Natural killer cell treated with Interleukin-12 subunit alpha and Interleukin-12 subunit beta and Interleukin-15 and Interleukin-18, amount 100 ng/mL, for 72 hours (primary cell): Measurements from ENCODE around the gene TTLL10. TPM values are rescaled to one million over a fixed set of nuclear protein-coding genes. Genes with fewer than 3 reads are reported as not detected.

ENCODE experiments used
- ATAC-seq, 2 donors: fragments of 150-1000 bp; cut with Tn5 transposase in 1 of 2; sonication (Bioruptor Pico), chemical (Tn5 transposase) in 1 of 2; 2 replicates each; pipeline ENCODE4 v1.10.0; 2021
- DNase-seq: peaks from one replicate; pipeline ENCODE4 v3.0.0; 2022; ENCODE audit warnings: low spot score
- H3K27ac Mint-ChIP-seq, 2 donors: 1 replicate in 1 of 2; 2 replicates in 1 of 2; pipeline ENCODE4 v1.8.0; 2022; ENCODE audit warnings: mixed read lengths in 2 of 2, mild to moderate bottlenecking in 1 of 2, moderate library complexity in 1 of 2
- H3K27me3 Mint-ChIP-seq, 2 donors: 1 replicate in 1 of 2; 2 replicates in 1 of 2; pipeline ENCODE4 v1.8.0; 2022; ENCODE audit warnings: mixed read lengths in 2 of 2
- H3K36me3 Mint-ChIP-seq: one replicate; pipeline ENCODE4 v1.8.0; 2022; ENCODE audit warnings: mixed read lengths
- H3K4me1 Mint-ChIP-seq, 2 donors: 1 replicate in 1 of 2; 2 replicates in 1 of 2; pipeline ENCODE4 v1.8.0; 2022; ENCODE audit warnings: low read depth in 2 of 2, mixed read lengths in 2 of 2, mild to moderate bottlenecking in 1 of 2
- H3K4me3 Mint-ChIP-seq: one replicate; pipeline ENCODE4 v1.8.0; 2022; ENCODE audit warnings: mixed read lengths
- H3K9me3 Mint-ChIP-seq: 2 replicates; pipeline ENCODE4 v1.8.0; 2022; ENCODE audit warnings: mixed read lengths
- total RNA-seq, 2 donors: library from RNA; stranded (reverse); gene quantifications; one replicate each; pipeline ENCODE4 v1.2.3, GENCODE V29; 2022

TTLL10 gene, protein sequence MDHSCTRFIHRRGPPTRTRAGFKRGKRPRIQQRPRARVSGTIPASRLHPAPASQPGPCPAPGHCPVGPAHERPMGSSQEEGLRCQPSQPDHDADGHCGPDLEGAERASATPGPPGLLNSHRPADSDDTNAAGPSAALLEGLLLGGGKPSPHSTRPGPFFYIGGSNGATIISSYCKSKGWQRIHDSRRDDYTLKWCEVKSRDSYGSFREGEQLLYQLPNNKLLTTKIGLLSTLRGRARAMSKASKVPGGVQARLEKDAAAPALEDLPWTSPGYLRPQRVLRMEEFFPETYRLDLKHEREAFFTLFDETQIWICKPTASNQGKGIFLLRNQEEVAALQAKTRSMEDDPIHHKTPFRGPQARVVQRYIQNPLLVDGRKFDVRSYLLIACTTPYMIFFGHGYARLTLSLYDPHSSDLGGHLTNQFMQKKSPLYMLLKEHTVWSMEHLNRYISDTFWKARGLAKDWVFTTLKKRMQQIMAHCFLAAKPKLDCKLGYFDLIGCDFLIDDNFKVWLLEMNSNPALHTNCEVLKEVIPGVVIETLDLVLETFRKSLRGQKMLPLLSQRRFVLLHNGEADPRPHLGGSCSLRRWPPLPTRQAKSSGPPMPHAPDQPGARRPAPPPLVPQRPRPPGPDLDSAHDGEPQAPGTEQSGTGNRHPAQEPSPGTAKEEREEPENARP
- under 1 TPM in 1 of 2 donors, not detected in 1; 0.31 TPM for total RNA-seq

DNA sequence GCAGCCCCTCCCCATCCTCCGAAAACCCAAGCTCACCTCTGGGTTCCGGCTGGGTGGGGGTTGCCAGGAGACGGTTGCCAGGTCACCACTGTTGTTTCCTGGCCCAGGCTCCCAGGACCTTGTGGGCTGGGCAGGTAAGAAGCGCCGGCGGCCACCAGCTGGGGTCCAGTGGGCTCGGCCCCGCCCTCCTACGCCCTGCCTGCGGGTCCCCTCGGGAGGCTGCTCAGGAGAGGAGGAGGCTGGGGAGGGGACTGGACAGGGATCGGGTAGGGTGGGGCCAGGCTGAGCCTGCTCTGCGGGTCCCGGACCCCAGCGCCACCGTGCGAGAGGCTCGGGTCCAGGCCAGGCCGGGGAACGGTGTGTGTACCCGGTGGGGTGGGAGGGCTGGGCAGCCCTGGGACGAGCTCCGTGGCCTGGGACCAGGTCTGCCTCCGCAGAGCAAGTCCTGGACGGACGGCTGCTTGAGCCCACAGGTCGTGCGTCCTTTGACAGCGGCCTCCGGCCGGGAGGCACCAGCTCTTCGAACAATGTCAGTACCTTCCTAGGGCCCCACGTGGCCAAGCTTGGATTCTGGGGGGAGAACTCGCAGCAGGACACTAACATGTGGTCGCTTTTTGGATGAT, at the start of gene TTLL10:
Gene TTLL10, plus strand, starts transcription at position 88 of the 623 bp plus-strand sequence. CDS start 5,336 bp downstream, outside the sequence.
- no peak within 1 kb of the TSS for H3K27ac Mint-ChIP-seq
- no peak within 1 kb of the TSS for H3K4me3 Mint-ChIP-seq
- no peaks in the 10 kb centered on the region for H3K36me3 Mint-ChIP-seq
- DNase-seq (no peak), ATAC-seq (peak; percentile 29 to 37)
- peaks cover 0 to 13% of the 10 kb centered on the region in 2 donors for H3K4me1 Mint-ChIP-seq
- no peaks in the 10 kb centered on the region for H3K9me3 Mint-ChIP-seq
- H3K27me3 Mint-ChIP-seq, result peaks cover 9 to 11% of the 10 kb centered on the region in 2 donors

DNA sequence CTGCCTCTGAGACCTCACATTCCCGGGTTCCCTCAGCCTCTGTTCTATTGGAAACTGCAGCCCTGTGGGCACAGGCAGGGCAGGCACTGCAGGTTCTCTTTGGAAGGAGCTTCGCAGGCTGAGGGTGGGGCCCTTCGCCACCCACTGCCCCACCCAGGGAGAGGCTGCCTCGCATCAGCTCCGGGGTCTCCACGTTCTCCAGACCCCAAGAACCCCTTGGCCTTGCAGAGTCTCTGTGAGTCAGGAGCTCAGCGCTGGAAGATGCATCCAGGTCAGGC, 49.2 kb upstream of the TTLL10 start:
- Mint-ChIP-seq H3K27me3 (peaks cover 0 to under 1% of the 10 kb centered on the region in 2 donors), H3K36me3 (no peaks in the 10 kb centered on the region), H3K4me3 (peak overlapping the region; percentile 63), H3K9me3 (peaks cover 7% of the 10 kb centered on the region), H3K4me1 (peaks cover 11% of the 10 kb centered on the region in 2 donors), H3K27ac (peak overlapping the region; percentile 88 to 94)
- no peak for DNase-seq
- no peak for ATAC-seq

DNA sequence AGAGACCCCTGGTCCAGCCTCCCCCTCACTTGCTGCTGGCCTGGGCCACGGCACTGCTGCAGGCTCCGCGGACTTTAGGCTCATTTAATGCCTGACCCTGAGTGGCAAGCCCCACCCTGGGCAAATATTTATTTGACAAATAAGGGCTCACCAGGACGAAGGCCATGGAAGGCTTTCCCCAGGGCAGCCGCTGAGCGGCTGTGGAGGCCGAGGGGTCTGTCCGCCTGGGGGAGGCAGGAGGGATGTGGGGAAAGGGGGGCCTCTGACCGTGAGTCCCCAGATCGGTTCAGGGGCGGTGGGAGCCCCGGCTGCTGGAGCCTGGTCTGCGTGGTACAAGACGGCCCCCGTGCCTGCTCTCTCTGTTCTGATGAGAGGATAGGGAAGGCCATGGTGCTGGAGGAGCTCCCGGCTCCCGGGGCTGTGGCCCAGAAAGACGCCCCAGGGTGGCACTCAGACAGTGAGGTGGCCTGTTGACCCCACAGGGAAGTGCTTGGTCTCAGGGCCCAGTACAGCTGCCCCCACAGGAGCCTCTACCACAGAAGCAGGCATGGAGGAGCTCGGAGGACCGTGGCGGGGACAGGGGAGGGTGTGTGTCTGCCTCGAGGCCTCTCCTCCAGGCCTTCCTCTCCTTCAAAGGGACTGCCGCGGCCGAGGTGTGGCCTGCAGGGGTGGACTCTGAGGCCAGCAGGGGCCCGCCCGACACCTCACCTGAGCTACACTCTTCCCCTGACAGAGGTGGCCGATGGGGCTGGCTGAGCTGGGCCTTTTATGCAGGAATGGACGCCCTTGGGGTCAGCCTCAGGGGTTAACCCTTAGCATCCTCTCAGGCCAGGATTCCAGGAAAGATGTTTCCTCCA, 48.7 kb upstream of the TTLL10 start:
- Mint-ChIP-seq H3K9me3 (peaks cover 7% of the 10 kb centered on the region), H3K27me3 (no peaks in the 10 kb centered on the region), H3K36me3 (no peaks in the 10 kb centered on the region), H3K4me3 (no peak overlapping the region), H3K27ac (peak overlapping the region in 1 of 2 donors; percentile 94), H3K4me1 (peaks cover 11% of the 10 kb centered on the region in 2 donors)
- peak; percentile 60 for DNase-seq
- ATAC-seq, result no peak

DNA sequence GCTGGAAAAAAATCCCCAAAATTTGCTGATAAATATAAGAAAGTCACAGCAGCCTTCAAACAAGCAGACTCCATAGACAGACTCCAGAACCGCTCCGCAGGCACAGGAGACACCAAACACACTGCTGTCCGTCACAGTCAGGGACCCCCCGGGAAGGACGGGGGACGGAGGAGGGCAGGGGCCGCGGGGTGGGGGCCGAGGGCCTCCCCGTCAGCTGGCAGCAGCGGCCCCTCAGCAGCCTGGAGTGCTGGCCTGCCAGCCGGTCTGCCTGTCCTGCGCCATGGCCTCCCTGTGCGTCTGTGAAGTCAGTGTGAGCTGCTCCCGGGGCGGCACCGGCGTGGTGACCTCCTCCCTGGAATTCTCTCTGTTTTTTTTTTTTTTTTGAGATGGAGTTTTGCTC, 47.7 kb upstream of the TTLL10 start:
- no peaks in the 10 kb centered on the region for H3K27me3 Mint-ChIP-seq
- no peak for ATAC-seq
- no peaks in the 10 kb centered on the region for H3K36me3 Mint-ChIP-seq
- peaks cover 11% of the 10 kb centered on the region in 2 donors for H3K4me1 Mint-ChIP-seq
- no peak for DNase-seq
- peaks cover 7% of the 10 kb centered on the region for H3K9me3 Mint-ChIP-seq
- no peak overlapping the region for H3K27ac Mint-ChIP-seq
- H3K4me3 Mint-ChIP-seq, result no peak overlapping the region

DNA sequence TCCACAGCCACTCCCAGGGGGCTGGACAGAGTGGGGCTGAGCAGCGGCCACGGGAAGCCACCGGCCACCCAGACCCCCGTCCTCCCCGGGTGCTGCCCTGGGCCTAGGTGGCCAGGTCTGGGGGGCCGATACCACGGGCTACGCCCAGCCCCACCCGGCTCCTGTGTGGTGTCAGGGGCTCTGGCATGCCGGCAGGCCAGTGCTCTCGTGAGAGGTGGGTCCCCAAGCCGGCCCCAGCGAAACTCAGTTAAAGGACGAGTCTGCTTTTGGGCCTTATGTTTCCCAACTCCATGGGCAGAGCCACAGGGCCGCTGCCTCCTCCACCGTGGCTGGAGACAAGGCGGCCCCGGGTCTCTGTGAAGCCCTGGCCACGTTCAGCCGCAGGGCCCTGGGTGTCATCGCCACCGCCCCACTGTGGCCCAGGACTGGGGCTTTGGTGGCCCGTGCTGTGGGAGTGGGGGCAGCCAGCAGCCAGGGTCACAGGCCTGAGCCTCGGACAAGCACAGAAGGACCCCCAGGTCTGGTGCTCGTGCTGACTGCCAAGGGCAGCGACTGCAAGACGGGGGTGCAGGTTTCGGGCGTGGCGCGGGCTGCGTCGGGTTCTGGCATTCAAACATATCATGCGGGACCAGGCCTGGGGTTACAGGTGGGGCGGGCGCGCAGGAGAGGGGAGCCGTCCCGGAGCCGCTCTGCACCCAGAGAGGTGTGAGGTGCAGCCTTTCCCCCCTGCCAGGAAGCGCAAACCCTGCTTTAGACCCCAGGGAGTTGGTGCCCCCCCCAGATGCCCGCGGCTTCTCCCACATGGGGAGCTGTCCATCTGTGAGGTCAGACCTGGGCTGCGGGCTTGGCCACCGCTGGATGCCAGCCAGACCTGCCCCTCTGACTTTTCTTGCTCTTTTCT, 45.9 kb upstream of the TTLL10 start:
- Mint-ChIP-seq H3K4me1 (peaks cover 11% of the 10 kb centered on the region in 2 donors), H3K9me3 (peaks cover 7% of the 10 kb centered on the region), H3K27ac (no peak overlapping the region), H3K27me3 (no peaks in the 10 kb centered on the region), H3K4me3 (no peak overlapping the region), H3K36me3 (no peaks in the 10 kb centered on the region)
- DNase-seq (no peak), ATAC-seq (no peak)

DNA sequence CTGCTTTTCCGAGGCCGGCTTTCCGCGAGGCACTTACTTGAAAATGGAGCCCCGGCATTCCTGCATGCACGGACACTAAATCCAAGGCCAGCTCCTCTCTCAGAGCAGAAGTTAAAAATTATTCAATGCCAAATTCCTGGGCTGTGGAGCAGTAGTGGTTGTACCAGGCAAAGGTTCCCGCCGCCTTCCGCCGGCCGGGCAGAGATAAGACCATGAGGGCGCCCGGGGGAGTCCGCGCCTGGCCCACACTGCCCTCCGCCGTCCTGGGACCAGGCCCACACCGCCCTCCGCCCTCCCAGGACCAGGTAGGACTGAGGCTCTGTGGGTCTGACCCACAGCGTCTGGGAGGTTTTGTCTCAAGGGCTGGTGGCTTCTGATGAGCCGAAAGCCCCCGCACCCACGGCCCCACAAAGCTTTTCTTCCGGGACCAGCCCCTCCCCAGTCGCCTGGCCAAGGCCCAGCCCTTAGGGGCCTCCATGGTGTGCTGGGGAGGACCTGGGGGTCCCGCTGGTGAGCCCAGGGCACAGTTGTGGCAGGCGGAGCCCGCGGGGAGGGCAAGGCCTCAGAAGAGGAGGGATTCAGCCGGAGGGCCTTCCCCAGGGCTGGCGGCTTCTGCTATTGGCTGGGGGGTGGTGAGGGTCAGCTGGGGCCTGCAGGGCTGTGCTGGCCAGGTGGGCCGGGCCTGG, 45.1 kb upstream of the TTLL10 start:
- DNase-seq, result no peak
- Mint-ChIP-seq H3K4me1 (peaks cover 6 to 7% of the 10 kb centered on the region in 2 donors), H3K9me3 (peaks cover 5% of the 10 kb centered on the region), H3K27ac (no peak overlapping the region), H3K4me3 (no peak overlapping the region), H3K36me3 (no peaks in the 10 kb centered on the region), H3K27me3 (no peaks in the 10 kb centered on the region)
- ATAC-seq, result no peak

DNA sequence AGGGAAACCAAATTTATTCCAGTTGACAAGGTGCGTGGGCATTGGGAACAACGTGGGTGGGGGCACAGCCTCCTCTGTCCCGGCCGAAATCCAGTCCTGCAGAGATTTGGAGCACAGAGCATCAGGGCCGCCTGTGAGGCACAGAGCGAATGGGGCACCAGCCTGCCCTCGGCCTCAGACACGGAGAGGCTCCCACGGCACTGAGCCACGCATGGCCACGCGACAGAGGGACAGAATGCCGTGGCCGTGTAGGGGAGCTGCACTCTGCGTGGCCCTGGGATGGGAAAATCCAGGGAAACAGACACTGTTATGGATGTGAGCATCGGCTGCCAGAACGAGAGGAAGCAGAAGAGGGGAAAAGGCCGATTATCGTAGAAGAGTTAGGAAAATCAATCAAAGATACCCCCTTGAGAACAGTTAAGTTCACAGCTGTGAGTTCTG, 44.3 kb upstream of the TTLL10 start:
- Mint-ChIP-seq H3K36me3 (no peaks in the 10 kb centered on the region), H3K27ac (no peak overlapping the region), H3K4me3 (no peak overlapping the region), H3K27me3 (no peaks in the 10 kb centered on the region), H3K4me1 (no peaks in the 10 kb centered on the region), H3K9me3 (no peaks in the 10 kb centered on the region)
- DNase-seq (no peak), ATAC-seq (no peak)

DNA sequence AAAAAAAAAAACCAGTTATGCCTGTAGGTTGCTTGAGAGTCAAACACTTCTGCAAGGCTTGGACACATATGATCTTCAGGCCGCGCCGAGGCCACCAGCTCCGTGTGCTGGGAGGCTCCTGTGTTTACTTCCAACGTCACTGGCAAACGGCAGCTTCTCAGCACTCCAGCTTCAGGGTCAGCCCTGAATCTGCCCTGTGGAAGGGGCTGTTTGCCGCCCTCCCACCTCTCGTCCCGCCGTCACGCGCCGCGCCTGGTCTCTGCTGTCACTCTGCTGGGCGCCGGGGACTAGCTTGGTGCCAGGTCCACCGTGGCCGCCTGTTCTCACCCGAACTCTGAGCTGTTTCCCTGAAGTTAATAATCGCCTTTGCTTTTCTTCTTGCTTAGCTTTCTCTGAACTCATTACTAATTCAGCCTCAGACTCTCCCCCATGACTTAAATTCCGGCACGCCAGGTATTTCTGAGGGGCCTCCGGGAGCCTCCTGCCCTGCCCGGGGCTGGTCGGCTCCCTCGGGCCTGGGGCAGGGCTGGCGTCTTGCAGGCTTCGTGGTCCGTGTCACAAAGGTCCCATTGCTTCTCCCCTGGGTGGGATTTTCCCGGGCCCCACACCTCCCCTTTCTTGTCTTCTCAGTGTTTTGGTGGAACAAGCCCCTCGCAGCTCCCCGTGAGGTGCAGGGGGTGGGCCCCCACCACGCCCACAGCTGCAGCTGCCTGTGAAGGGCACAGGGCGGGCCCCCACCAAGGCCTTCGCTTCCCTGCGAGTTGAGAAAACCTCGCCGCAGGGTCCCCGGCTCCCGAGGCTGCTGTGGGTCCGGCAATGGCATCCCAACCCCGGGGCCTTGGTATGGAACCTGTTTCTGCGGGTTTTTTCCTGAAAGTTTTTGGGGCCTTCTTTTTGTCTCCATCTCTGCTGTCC, 43.2 kb upstream of the TTLL10 start:
- Mint-ChIP-seq H3K9me3 (no peaks in the 10 kb centered on the region), H3K4me1 (no peaks in the 10 kb centered on the region), H3K36me3 (no peaks in the 10 kb centered on the region), H3K27ac (peak overlapping the region; percentile 12 to 36), H3K4me3 (no peak overlapping the region), H3K27me3 (no peaks in the 10 kb centered on the region)
- ATAC-seq (no peak), DNase-seq (no peak)

DNA sequence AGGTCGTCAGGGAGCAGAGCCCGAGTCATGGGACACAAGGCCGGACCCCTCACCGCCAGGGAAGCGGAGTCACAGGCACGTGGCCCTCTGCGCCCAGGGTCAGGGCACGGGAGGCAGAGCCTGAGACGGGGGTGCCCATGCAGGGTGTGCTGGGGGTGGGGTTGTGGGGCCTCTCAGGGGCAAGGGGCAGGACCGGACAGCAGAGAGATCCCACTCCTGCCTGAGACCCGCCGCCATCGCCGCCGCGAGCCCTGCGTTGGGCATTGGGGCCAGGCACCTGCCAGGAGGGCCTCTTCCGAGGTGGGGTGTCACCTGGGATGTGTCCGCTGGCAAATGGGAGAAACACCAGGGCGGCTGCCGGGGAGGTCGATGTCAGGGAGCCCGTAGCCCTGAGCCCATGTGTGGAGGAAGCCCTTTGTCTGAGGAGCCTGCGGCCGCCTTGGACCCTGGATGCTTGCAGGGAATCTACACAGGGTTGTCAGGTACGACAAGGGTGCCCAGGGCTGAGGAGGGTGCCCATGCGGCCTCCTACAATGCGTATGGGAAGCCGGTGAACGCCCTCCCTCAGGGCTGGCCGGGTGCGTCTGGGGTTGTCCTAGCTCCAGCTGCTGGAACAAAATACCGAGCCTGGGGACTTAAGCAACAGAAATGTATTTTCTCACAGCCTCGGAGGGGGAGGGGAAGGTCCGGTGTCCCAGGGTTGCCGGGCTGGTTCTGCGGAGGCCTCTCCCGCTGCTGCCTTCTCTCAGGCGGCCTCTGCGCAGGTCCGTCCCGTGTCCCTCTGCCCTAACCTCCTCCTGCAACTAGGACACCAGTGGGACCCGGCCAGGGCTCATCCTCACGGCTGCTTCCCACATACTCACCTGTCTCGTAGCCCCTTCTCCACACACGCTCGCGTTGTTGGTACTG, 41.4 kb upstream of the TTLL10 start:
- H3K27me3 Mint-ChIP-seq, result no peaks in the 10 kb centered on the region
- H3K36me3 Mint-ChIP-seq, result no peaks in the 10 kb centered on the region

DNA sequence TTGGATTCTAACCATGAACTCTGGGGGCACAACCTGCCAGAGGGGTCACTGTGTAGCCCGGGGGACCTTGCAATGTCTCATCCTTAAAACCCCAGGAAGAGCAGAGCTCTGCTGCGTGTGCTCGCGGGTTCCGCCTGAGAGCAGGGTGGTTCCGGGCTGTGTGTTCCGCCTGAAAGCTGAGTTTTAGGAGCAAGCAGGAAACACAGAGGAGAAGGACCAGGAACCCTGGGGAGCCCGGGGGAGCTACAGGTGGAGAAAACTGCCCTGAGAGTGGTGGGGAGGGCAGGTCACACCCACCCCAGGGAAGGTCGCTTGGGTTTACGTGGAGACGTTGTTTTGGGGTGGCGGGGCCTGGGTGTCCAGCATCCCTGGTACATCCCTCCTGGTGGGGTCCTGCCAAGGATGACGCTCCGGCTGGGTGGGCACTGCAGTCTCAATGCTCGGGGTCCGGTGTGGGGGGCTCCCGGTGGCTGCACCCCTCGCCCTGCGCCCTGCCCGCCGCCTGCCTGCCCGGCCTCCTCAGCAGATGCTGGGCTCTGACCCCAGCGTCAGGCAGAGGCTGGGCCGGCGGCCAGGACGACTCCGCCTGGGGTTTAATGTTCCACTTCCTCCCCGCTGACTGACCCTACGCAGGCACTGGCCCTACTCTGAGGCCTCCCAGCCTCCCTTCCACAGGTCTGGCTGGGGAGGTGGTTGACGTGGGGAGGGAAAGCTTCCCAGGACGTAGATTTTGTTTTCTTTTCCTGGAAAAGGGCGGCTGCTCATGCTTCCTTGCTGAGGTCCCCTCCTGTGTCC, 40.5 kb upstream of the TTLL10 start:
- H3K4me1 Mint-ChIP-seq, result peaks cover 0 to 6% of the 10 kb centered on the region in 2 donors
- no peaks in the 10 kb centered on the region for H3K27me3 Mint-ChIP-seq
- no peak overlapping the region for H3K4me3 Mint-ChIP-seq

More for the DNA sequence above, 41.4 kb upstream of the TTLL10 start:
- Mint-ChIP-seq H3K4me3 (no peak overlapping the region), H3K27ac (peak overlapping the region in 1 of 2 donors; percentile 12), H3K4me1 (peaks cover 0 to 4% of the 10 kb centered on the region in 2 donors), H3K9me3 (no peaks in the 10 kb centered on the region)
- no peak for DNase-seq
- ATAC-seq, result no peak

More for the DNA sequence above, 40.5 kb upstream of the TTLL10 start:
- Mint-ChIP-seq H3K36me3 (no peaks in the 10 kb centered on the region), H3K27ac (no peak overlapping the region), H3K9me3 (no peaks in the 10 kb centered on the region)
- DNase-seq (no peak), ATAC-seq (no peak)
